ENCODE results near the gene AURKA.
"Not testable (repeated sequence)": the region's sequence is repeated elsewhere in the genome, so short reads cannot be mapped to it uniquely, and the experiment has no call there.

Gene AURKA

DNA sequence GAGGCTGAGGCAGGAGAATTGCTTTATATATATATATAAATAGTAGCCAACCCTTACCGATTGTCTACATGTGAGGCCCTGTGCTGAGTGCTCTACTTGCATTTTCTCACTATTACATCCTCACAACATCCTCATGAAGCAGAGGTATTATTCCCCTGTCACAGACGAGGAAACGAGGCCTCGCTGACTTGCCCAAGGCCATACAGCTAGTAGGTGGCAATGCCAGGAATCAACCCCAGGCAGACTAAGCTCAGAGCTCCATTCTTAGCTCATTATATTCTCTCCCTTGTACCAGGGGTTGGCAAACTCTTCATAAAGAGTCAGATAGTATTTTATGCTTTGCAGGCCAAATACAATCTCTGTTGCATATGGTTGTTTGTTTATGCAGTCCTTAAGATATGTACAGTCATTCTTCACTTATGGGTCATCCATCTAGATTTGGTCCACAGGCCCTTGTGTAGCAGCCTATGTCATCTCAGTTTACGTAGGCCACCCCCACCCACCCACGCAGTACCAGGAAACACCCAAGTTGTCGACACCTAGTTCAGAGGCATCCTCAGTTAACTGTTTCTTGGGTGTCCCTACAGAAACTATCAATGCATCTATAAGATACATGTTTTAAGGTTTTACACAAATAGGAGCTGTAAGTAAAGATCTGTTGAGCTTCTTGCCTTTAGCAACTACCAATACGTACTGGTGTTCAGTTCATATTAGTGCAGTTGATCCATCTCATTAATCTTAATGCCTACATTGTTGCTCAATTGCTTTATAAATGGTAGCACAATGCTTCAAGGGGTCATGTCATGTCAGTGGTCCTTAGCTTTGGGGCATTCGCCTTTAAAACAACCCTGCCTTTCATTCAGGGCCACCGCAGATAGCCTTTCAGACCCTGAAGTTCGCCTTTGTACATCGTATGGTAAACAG, 23.1 kb upstream of the AURKA start:
- no peak for DNase-seq (ENCODE audit: low spot score)
- TF ChIP-seq, protein P1, sequence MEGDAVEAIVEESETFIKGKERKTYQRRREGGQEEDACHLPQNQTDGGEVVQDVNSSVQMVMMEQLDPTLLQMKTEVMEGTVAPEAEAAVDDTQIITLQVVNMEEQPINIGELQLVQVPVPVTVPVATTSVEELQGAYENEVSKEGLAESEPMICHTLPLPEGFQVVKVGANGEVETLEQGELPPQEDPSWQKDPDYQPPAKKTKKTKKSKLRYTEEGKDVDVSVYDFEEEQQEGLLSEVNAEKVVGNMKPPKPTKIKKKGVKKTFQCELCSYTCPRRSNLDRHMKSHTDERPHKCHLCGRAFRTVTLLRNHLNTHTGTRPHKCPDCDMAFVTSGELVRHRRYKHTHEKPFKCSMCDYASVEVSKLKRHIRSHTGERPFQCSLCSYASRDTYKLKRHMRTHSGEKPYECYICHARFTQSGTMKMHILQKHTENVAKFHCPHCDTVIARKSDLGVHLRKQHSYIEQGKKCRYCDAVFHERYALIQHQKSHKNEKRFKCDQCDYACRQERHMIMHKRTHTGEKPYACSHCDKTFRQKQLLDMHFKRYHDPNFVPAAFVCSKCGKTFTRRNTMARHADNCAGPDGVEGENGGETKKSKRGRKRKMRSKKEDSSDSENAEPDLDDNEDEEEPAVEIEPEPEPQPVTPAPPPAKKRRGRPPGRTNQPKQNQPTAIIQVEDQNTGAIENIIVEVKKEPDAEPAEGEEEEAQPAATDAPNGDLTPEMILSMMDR (IDR thresholded peaks at IDR 0.05; ENCODE audit: extremely low read depth, missing control alignments): no peak

DNA sequence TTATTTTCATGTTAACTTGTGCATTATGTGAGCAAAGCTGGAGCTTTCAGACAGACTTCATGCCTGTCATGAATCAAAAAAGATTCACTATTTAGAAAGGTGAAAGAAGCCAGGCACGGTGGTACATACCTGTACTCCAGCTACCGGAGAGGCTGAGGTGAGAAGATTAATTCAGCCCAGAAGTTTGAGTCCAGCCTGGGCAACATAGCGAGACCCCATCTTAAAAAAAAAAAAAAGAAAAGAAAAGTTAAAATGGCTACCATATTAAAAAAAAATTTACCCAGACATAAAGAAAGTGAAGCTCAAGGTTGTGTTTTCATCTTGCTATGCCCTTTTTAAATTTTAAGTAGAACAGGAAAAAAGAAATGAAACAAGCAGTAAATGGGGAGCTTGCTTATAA, 20.9 kb upstream of the AURKA start:
- TF ChIP-seq, protein P1 (IDR thresholded peaks at IDR 0.05; ENCODE audit: extremely low read depth, missing control alignments): no peak
- no peak for DNase-seq (ENCODE audit: low spot score)

DNA sequence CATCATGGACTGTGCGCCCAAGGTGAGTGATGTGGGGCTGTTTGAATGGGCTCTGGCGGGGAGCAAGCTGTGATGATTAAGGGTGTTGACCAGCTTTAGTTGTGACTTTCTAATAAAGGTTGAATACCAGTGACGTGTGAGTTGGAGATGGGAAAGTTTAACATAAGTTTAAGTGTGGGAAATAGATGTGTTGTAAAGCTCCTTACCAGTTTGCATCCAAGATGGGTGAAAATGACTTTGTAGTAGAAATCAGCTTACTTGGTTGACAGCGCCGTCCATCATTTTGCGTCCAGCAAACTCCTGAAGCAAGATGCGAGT, 20.4 kb upstream of the AURKA start:
- DNase-seq (ENCODE audit: low spot score): no peak
- TF ChIP-seq, protein P1 (IDR thresholded peaks at IDR 0.05; ENCODE audit: extremely low read depth, missing control alignments): no peak

DNA sequence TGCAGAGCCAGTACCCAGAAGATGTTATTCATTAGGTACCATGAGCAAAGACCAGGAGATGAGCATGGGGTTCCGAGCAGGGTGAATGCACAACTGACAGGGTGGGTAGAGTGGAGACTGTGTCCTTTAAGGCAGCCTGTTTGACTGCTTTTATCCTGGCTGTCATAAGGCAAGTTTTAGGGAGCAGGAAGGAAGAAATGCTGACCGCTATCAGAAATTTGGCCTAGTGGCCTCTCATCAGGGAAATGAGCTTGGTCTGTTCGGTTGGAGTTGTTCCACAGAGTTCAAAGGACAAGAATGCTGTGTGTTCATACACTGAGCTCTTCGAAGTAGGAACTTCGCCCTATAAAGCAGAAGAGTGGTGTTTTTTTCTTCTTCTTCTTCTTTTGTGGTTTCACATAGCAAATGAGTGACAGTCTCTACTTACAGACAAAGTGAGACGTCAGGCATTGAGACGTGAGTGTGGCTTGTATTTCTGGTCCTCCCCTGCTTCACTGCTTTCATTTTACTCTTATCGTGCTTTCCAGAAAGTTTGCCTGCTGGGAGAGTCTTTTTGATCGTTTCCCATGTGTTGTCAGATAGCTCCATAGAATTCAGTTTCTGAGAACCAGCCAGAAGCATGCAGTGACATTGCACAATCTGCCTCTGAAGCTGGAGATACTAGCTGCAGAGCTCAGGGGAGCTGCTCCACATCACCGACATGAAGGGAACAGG, 19.9 kb upstream of the AURKA start, which contains the start of gene CASS4:
Gene CASS4 (plus strand): TSS at position 502 of the 714 bp plus-strand sequence. CDS start 199 bp downstream, at position 701.
- TF ChIP-seq, protein P1 (IDR thresholded peaks at IDR 0.05; ENCODE audit: extremely low read depth, missing control alignments): no peak
- peak; percentile 31 for DNase-seq (ENCODE audit: low spot score)

DNA sequence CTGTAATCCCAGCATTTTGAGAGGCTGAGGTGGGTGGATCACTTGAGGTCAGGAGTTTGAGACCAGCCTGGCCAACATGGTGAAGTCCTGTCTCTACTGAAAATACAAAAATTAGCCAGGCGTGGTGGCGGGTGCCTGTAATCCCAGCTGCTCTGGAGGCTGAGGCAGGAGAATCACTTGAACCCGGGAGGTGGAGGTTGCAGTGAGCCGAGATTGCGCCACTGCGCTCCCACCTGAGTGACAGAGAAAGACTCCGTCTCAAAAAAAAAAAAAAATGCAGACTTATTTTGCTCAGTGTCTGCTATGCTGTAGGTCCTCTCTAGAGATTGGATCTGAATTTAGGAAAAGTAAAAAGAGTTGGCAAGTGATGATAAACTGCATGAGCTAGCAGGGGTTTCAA, 19.3 kb upstream of the AURKA start:
- DNase-seq (ENCODE audit: low spot score): not testable (repeated sequence)

DNA sequence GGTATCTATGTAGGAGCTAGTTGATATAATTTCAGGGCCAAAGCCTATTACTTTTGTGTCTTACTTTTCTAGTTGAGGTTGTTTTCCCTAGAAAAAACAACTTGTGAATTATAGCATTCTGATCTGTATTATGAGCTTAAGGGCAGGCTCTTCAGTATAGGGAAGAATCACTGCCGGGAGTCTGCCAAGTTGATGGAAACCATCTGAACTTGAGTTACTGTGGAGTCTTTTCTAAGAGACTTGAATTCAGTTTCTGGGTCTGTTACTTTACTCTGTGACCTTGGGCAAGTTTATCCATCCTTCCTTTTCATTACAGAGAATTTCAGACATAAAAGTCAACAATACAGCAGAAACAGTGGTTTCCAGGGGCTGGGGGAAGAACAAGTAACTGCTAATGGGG, 17.9 kb upstream of the AURKA start:
- DNase-seq (ENCODE audit: low spot score): no peak
- TF ChIP-seq, protein P1 (IDR thresholded peaks at IDR 0.05; ENCODE audit: extremely low read depth, missing control alignments): no peak

DNA sequence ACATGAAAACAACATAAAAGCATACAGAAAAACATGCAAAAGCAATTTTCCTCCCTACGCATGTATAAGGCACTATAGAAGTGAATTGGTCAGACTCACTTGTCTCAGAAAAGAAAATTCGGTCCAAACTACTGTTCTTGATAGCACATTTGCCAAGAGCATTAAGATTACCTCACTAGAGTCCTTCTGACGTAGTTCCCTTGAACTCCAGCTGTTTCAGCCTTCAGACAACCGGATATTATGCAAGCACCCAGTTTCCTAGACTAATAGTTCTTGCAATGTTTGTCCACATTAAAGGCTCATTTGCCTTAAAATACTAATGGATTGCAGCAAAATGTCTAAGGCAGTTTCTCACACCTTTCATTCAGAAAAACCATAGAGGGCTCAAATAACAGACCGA, 17.5 kb upstream of the AURKA start:
- TF ChIP-seq, protein P1 (IDR thresholded peaks at IDR 0.05; ENCODE audit: extremely low read depth, missing control alignments): no peak
- DNase-seq (ENCODE audit: low spot score): no peak

Data from GM20000 (cell line).